Head of caudate nucleus (tissue), 42 donors: Measurements from ENCODE around the gene CALM3.
"Not testable (repeated sequence)": the region's sequence is repeated elsewhere in the genome, so short reads cannot be mapped to it uniquely, and the experiment has no call there.

Experiments
- DNase-seq, 42 donors: peaks; one replicate each; pipeline versions ENCODE4 v3.0.0 to v3.0.0-alpha.2; 2020 to 2021; ENCODE audit warnings: mixed read lengths in 7 of 42
- intact Hi-C: fragments of 100-400 bp; cut with DNase I; formaldehyde crosslinking; loops from one replicate; pipeline ENCODE4 v1.15.0; 2022

CALM3 gene

GRCh38 chr19:46601318-46602224, at the start of gene CALM3:
CALM3 (plus strand) TSS chr19:46601330; CDS start chr19:46601435, 105 bp downstream.
- intact Hi-C loops = loop anchor here (5.0 kb wide), 2 partner anchors 61 to 146 kb away; partner anchors contain the start of genes DACT3, FKRP and STRN4
- peak in 17 of 42 donors; percentile 18 to 64 (median 41) for DNase-seq

- no peak for DNase-seq
- intact Hi-C loops = no loop called here
These were observed 48.2 kb upstream of the CALM3 start for GRCh38 chr19:46552891-46553290.

DNA sequence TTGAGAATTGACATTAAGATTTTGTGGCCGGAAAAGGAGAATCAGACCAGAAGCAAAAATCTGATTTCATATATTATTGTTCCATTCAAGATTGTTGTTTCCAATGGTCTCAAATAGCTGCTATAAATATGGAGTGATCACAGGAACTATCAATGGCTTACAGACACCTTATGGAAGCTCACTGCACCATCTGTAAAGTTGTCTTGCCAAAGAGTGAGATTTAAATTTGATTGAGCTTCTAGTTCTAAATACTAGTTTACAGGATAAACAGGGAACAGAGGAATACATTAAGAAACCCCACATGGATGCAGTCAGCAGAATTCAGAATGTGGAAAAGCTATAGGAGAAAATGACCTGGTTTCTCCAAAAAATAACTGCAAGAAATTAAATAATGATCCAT, 47.0 kb upstream of the CALM3 start:
- no peak for DNase-seq
- intact Hi-C loops = no loop called here

- no peak for DNase-seq
- intact Hi-C loops = no loop called here
These were observed 45.4 kb upstream of the CALM3 start for GRCh38 chr19:46555628-46556280.

DNA sequence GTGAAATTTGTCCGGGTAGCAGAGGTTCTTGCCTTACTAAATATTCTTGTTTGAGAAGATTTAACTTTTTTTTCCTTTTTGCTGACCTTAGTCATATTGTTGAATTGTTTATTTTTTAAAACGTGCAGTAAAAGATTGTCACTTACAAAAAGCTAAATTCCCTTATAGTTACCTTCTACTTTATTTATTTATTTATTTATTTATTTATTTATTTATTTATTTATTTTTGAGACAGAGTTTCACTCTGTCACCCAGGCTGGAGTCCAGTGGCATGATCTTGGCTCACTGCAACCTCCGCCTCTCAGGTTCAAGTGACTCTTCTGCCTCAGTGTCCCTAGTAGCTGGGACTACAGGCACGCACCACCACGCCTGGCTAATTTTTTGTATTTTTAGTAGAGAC, 44.7 kb upstream of the CALM3 start:
- DNase-seq = peak in 1 of 42 donors; percentile 10
- intact Hi-C loops = not testable (repeated sequence)

DNA sequence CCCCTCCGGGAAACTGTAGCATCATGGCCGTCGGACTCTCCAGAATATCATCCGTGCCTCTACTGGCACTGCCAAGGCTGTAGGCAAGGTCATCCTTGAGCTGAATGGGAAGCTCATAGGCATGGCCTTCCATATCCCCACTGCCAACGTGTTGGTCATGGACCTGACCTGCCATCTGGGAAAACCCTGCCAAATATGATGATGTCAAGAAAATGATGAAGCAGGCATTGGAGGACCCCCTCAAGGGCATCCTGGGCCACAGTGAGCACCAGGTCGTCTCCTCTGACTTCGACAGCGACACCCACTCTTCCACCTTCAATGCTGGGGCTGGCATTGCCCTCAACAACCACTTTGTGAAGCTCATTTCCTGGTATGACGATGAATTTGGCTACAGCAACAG, 41.9 kb upstream of the CALM3 start:
- intact Hi-C loops = no loop called here
- no peak for DNase-seq

- peak in 1 of 42 donors; percentile 13 for DNase-seq
- intact Hi-C loops = not testable (repeated sequence)
These were observed 41.5 kb upstream of the CALM3 start for GRCh38 chr19:46559675-46560074.

GRCh38 chr19:46564701-46565100, 36.4 kb upstream of the CALM3 start:
- intact Hi-C loops = no loop called here
- peak in 1 of 42 donors; percentile 5 for DNase-seq

GRCh38 chr19:46571495-46571894, 29.6 kb upstream of the CALM3 start:
- peak in 1 of 42 donors; percentile 35 for DNase-seq
- intact Hi-C loops = no loop called here

DNA sequence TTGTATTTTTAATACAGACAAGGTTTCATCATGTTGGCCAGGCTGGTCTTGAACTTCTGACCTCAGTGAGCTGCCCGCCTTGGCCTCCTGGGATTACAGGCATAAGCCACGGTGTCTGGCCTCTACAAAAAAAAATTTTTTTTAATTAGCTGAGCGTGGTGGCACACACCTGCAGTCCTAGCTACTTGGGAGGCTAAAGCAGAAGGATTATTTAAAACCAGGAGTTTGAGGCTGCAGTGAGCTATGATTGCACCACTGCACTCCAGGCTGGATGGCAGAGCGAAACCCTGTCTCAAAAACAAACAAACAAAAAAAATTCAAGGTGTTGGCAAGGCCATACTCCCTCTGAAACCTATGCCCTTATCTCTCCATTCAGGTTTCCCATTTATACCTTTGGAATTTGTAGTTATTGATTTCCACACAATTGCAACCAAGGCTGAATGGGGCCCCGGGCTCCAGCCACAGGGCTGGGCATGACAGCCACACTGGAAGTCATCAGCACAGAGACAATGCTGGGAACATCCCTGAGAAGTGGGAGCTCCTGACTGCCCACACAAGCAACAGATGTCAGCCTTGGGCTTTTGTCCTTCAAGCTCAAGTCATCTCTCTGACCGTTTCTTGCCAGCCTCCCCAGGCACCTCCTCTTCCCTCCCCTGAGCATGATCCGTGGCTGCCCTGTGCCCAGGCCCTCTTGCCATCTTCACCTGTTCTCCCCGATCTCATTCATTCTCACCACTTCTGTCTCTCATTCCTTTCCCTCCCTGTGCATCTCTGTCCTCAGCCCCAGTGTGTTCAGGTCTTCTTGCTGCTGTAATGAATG, 27.2 kb upstream of the CALM3 start:
- intact Hi-C loops = no loop called here
- DNase-seq = peak in 1 of 42 donors; percentile 17

DNA sequence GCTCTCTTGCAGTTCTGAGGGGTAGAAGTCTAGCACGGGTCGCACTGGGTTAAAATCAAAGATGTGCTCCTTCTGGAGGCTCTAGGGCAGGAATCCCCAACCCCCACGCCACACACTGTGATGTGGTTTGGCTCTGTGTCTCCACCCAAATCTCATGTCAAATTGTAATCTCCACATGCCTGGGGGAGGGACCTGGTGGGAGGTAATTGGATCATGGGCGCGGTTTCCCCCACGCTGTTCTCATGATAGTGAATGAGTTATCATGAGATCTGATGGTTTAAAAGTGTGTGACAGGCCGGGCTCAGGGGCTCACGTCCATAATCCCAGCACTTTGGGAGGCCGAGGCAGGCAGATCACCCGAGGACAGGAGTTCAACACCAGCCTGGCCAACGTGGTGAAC, 26.6 kb upstream of the CALM3 start:
- DNase-seq = peak; percentile 33 to 89 (median 73)
- intact Hi-C loops = no loop called here

DNA sequence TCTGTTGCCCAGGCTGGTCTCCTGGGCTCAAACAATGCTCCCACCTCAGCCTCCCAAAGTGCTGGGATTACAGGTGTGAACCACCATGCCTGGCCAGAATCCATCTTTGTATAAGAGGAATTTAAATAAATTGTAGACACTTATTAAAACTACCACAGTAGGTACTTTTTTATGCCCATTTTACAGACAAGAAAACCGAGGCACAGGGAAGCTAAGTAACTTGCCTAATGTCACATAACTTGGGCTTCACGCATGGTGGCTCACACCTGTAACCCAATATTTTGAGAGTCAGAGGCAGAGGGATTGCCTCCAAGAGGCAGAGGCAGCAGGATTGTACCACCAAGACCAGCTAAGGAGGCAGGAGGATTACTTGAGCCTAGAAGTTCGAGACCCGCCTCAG, 22.7 kb upstream of the CALM3 start:
- intact Hi-C loops = no loop called here
- DNase-seq = peak in 1 of 42 donors; percentile 5

DNA sequence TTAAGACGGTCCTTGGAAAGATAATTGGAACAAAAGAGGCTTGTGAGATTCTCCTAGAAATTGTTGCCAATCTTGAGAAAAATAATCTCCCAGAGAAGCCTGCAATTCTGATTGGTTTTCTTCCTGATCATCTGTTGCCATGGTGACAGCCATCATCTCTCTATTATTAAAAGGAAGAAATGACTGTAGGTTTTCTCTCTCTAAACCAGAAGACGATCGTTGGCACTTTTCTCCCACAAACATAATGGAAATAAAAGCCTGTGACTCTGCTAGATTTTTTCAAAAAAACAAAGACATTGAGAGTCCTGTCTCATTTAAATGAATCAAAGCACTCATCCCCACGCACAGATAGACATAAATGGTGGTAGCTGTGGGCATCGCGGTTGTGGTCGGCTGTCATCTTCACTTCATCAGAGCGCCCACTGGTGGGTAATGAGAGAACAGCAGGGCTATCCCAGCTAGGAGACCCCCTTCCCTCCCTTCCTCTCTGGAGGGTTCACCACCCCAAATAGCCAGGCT, 21.7 kb upstream of the CALM3 start:
- intact Hi-C loops = no loop called here
- peak in 24 of 42 donors; percentile 13 to 73 (median 41) for DNase-seq

DNA sequence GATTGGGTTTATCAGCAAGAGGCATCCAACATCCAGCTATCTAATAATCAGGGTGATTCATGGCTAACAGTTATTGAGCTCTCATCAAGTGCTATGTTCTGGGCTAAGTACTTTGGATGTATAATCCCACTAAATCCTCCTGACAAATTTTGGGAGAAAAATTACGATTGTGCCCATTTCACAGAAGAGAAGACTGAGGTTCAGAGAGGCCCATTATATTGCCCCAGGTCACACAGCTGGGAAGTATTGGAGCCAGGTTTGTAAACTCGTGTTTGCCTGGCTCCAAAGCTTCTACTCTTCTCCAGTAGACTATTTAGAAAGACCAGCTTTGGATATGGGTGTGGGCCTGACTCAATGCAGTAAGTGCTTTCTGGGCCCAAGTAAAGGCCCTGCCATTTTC, 20.9 kb upstream of the CALM3 start:
- intact Hi-C loops = no loop called here
- peak in 1 of 42 donors; percentile 12 for DNase-seq

DNA sequence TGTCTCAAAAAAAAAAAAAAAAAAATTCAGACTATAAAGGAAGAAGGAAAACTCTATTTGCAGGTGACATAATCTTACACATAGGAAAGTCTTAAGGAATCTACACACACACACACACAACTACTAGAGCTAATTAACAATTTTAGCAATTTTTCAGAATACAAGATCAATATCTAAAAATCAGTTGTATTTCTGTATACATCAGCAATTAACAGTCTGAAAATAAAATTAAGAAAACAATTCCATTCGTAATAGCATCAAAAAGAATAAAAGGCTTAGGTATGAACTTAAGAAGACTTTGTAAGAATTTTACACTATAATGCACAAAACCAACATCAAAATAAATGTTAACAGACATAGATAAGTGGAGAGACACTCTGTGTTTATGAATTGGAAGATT, 15.6 kb upstream of the CALM3 start:
- intact Hi-C loops = no loop called here
- no peak for DNase-seq

DNA sequence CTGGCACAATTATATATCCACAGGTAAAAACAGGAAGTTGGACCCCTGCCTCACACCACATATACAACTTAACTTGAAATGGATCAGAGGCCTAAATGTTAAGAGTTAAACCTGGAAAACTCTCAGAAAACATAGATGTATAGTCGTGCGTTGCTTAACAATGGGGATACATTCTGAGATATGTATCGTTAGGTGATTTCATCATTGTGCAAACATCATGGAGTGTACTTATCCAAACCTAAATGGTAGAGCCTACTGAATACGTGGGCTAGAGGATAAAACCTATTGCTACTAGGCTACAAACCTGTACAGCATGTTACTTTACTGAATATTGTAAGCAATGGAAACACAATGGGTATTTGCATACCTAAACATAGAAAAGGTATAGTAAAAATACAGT, 14.8 kb upstream of the CALM3 start:
- intact Hi-C loops = no loop called here
- DNase-seq = no peak

DNA sequence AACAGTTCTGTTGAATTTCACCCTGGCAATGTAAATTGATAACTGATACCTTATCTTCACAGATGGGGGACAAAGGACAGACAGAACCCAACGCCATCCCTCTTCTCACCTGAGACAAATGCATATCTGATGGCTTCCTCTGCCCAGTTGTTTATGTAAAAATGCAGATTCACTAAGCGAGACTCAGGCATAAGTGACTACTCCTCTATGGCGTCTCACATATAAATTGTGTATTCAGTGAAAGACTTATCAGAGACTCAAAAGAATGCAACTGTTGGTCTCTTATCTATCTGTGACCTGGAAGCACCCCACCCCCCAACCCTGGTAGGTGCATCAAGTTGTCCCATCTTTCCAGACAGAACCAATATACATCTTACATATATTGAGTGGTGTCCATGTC, 13.3 kb upstream of the CALM3 start:
- DNase-seq = no peak
- intact Hi-C loops = no loop called here

- intact Hi-C loops = no loop called here
- DNase-seq = no peak
These were observed 9.9 kb upstream of the CALM3 start for GRCh38 chr19:46591254-46591653.

- intact Hi-C loops = no loop called here
- peak in 1 of 42 donors; percentile 3 for DNase-seq
These were observed 9.3 kb upstream of the CALM3 start for GRCh38 chr19:46591870-46592269.
